B cell (primary cell): ENCODE results near the gene MYO16. TPM values are rescaled to one million over a fixed set of nuclear protein-coding genes. Genes with fewer than 3 reads are reported as not detected.

Source experiments
- ATAC-seq: fragments of 200-7000 bp; cut with Tn5 transposase; one replicate; pipeline ENCODE4 v1.10.0; 2021; ENCODE audit warnings: low read depth, mild to moderate bottlenecking, moderate number of reproducible peaks, moderate library complexity
- CTCF ChIA-PET: fragments of 350-600 bp; sonication (Branson Sonifier 250); formaldehyde crosslinking; loops from one replicate; lab custom pipeline; 2021; ENCODE audit warnings: antibody characterized with exemption, inconsistent platforms; lab: Charles Lee
- POLR2A ChIA-PET: fragments of 350-600 bp; sonication (Branson Sonifier 250); formaldehyde crosslinking; loops from one replicate; lab custom pipeline; 2021; ENCODE audit warnings: antibody characterized with exemption; lab: Charles Lee
- DNase-seq: peaks from one replicate; pipeline ENCODE4 v3.0.0; 2013
- H2AFZ ChIP-seq: 2 replicates; pipeline ENCODE4 v1.6.1; 2012; ENCODE audit warnings: mild to moderate bottlenecking, low read depth, low read length; ENCODE audit not compliant: insufficient read depth, poor library complexity, severe bottlenecking
- H3K27ac ChIP-seq, 2 donors: 1 replicate in 1 of 2; 2 replicates in 1 of 2; pipeline ENCODE4 v1.5.1; 2012 to 2013; ENCODE audit warnings: low read length in 2 of 2, mild to moderate bottlenecking in 2 of 2, moderate library complexity in 1 of 2
- H3K27me3 ChIP-seq, 4 experiments: fragments of 200-600 bp in 1 of 4; sonication (generic) in 1 of 4; replicated peaks in 1 of 4; 1 replicate in 2 of 4; 2 replicates in 2 of 4; pipeline versions ENCODE4 v1.6.1 to v1.7.0; 2013 to 2016; ENCODE audit warnings: low read length in 3 of 4, mild to moderate bottlenecking in 2 of 4, mixed read lengths in 1 of 4, moderate library complexity in 1 of 4; ENCODE audit not compliant: insufficient read depth in 4 of 4, control insufficient read depth in 3 of 4; ENCODE audit errors: control extremely low read depth in 1 of 4
- H3K36me3 ChIP-seq, 2 experiments: replicated peaks in 1 of 2; 1 replicate in 1 of 2; 2 replicates in 1 of 2; pipeline versions ENCODE4 v1.6.1 to v1.7.1; 2013; ENCODE audit warnings: low read length in 1 of 2; ENCODE audit not compliant: insufficient read depth in 2 of 2, control insufficient read depth in 1 of 2; ENCODE audit errors: control extremely low read depth in 1 of 2, extremely low read depth in 1 of 2
- H3K4me1 ChIP-seq, 2 donors: fragments of 200-600 bp in 1 of 2; sonication (generic) in 1 of 2; 1 replicate in 1 of 2; 2 replicates in 1 of 2; pipeline versions ENCODE4 v1.5.1 to v1.6.1; 2013 to 2017; ENCODE audit warnings: low read length in 2 of 2; ENCODE audit not compliant: control insufficient read depth in 2 of 2, insufficient read depth in 2 of 2
- H3K4me2 ChIP-seq: replicated peaks from 2 replicates; pipeline ENCODE3; 2012; ENCODE audit warnings: mild to moderate bottlenecking, low read depth, low read length; ENCODE audit not compliant: poor library complexity, severe bottlenecking
- H3K4me3 ChIP-seq, 5 experiments: fragments of 200-600 bp in 1 of 5; sonication (generic) in 1 of 5; 1 replicate in 3 of 5; 2 replicates in 2 of 5; pipeline versions ENCODE4 v1.5.1 to v1.7.0; 2011 to 2016; ENCODE audit warnings: low read length in 4 of 5, mild to moderate bottlenecking in 4 of 5, low read depth in 2 of 5, control low read depth in 1 of 5, moderate library complexity in 1 of 5; ENCODE audit not compliant: insufficient read depth in 1 of 5; ENCODE audit errors: control extremely low read depth in 1 of 5, extremely low read depth in 1 of 5
- H3K79me2 ChIP-seq: fragments of 200-600 bp; sonication (generic); one replicate; pipeline ENCODE4 v1.6.0; 2016; ENCODE audit warnings: low read length; ENCODE audit not compliant: control insufficient read depth, insufficient read depth
- H3K9ac ChIP-seq: fragments of 200-600 bp; sonication (generic); 2 replicates; pipeline ENCODE4 v1.6.1; 2017; ENCODE audit warnings: mild to moderate bottlenecking, low read length, moderate library complexity
- H3K9me3 ChIP-seq, 3 donors: one replicate each; pipeline versions ENCODE4 v1.6.1 to v1.7.1; 2013; ENCODE audit warnings: low read length in 2 of 3; ENCODE audit not compliant: control insufficient read depth in 2 of 3, insufficient read depth in 1 of 3; ENCODE audit errors: control extremely low read depth in 1 of 3
- H4K20me1 ChIP-seq: 2 replicates; pipeline ENCODE4 v1.6.0; 2012; ENCODE audit warnings: mild to moderate bottlenecking, low read length; ENCODE audit not compliant: insufficient read depth, control insufficient read depth, poor library complexity, severe bottlenecking
- H3K27ac Mint-ChIP-seq: one replicate; pipeline ENCODE4 v1.8.0; 2021; ENCODE audit warnings: mixed read lengths
- H3K27me3 Mint-ChIP-seq: one replicate; pipeline ENCODE4 v1.8.0; 2021; ENCODE audit warnings: mixed read lengths
- H3K4me1 Mint-ChIP-seq: one replicate; pipeline ENCODE4 v1.8.0; 2021; ENCODE audit warnings: mixed read lengths
- H3K4me3 Mint-ChIP-seq: one replicate; pipeline ENCODE4 v1.8.0; 2021; ENCODE audit warnings: mixed read lengths
- H3K9me3 Mint-ChIP-seq: one replicate; pipeline ENCODE4 v1.8.0; 2022; ENCODE audit warnings: mixed read lengths; ENCODE audit not compliant: insufficient read depth
- CTCF ChIP-seq: fragments of 200-600 bp; IDR thresholded peaks from one replicate; pipeline ENCODE4 v1.8.0; 2022; ENCODE audit warnings: antibody characterized with exemption, mild to moderate bottlenecking
- EZH2 ChIP-seq: IDR thresholded peaks from 2 replicates; pipeline ENCODE4 v1.6.1; 2012; ENCODE audit warnings: borderline replicate concordance, low read depth, mild to moderate bottlenecking, moderate library complexity, low read length; ENCODE audit not compliant: insufficient read depth, poor library complexity, severe bottlenecking
- WGBS: methylation state at CpG from one replicate; pipeline ENCODE4 v1.1.5; 2013; ENCODE audit warnings: missing lambda C conversion rate; ENCODE audit not compliant: insufficient coverage; 5-methylcytosine and 5-hydroxymethylcytosine counted together
- intact Hi-C: fragments of 100-400 bp; cut with micrococcal nuclease; formaldehyde crosslinking; loops from one replicate; pipeline ENCODE4 v1.10.0; 2022
- polyA plus RNA-seq: library from polyadenylated mRNA; depleted of rRNA; stranded (reverse); fragments of >200 nt; gene quantifications from 2 replicates; pipeline ENCODE4 v1.2.3, GENCODE V29; 2012
- total RNA-seq, 2 donors: library from RNA; stranded (reverse); fragments of 120-200 nt in 1 of 2; gene quantifications; 1 replicate in 1 of 2; 2 replicates in 1 of 2; pipeline versions ENCODE4 v1.2.3 to v1.2.4, GENCODE V29; 2013 to 2022

MYO16 gene
- total and polyA plus RNA-seq, 2 donors (not counting 1 experiment from before 2014, with no cell fraction given) = not detected

DNA sequence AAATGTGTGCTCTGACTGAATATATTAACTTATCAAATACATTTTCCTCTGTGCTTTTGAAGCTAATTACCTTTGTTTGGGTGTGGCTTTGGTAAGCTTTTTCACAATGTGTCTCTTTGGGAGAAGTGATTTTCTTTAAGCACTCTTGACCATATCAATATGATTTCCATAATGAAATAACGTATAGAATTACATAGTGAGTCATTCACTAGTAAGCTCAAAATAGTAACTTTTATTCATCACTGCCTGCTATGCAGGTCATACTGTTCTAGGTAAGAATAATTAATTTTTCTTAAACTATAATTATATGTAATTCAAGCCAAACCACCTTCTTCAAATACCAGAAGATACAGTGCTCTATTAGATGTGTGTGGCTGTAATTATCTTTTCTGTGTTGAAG is 480.7 kb downstream of the MYO16 start:
- Histone ChIP-seq H3K4me2 (no peak overlapping the region), H3K9me3 (no peaks in the 10 kb centered on the region), H3K79me2 (no peaks in the 10 kb centered on the region), H3K36me3 (no peaks in the 10 kb centered on the region), H3K9ac (no peak overlapping the region), H3K4me3 (no peak overlapping the region), H3K27ac (no peak overlapping the region), H4K20me1 (no peaks in the 10 kb centered on the region), H2AFZ (no peak overlapping the region), H3K4me1 (no peaks in the 10 kb centered on the region), H3K27me3 (peaks cover 0 to 4% (median 0%) of the 10 kb centered on the region in 4 experiments)
- CTCF ChIA-PET = no interaction called here
- POLR2A ChIA-PET = no interaction called here
- no peaks in the 10 kb centered on the region for H3K9me3 Mint-ChIP-seq
- ATAC-seq (no peak), DNase-seq (no peak)
- intact Hi-C loops = no loop called here
- peaks cover 25% of the 10 kb centered on the region for H3K27me3 Mint-ChIP-seq
- no peak for TF ChIP-seq CTCF
- no peak for TF ChIP-seq EZH2
- no peak overlapping the region for H3K27ac Mint-ChIP-seq
- WGBS = no CpG with 5 or more reads among the region's 1 CpG
- no peak overlapping the region for H3K4me3 Mint-ChIP-seq
- H3K4me1 Mint-ChIP-seq = peaks cover 2% of the 10 kb centered on the region

GRCh38 chr13:109111141-109111540 is 481.7 kb downstream of the MYO16 start:
- H2AFZ ChIP-seq = no peak overlapping the region
- Mint-ChIP-seq H3K27me3 (peaks cover 21% of the 10 kb centered on the region), H3K4me3 (no peak overlapping the region), H3K4me1 (peaks cover 2% of the 10 kb centered on the region), H3K9me3 (no peaks in the 10 kb centered on the region), H3K27ac (no peak overlapping the region)
- peaks cover 0 to 5% (median 0%) of the 10 kb centered on the region in 4 experiments for H3K27me3 ChIP-seq
- ChIA-PET CTCF (no interaction called here), POLR2A (no interaction called here)
- WGBS = no CpG with 5 or more reads among the region's 1 CpG
- no peak overlapping the region for H3K4me2 ChIP-seq
- intact Hi-C loops = no loop called here
- H3K9ac ChIP-seq = no peak overlapping the region
- no peak overlapping the region for H3K4me3 ChIP-seq
- H4K20me1 ChIP-seq = no peaks in the 10 kb centered on the region
- no peaks in the 10 kb centered on the region for H3K4me1 ChIP-seq
- H3K36me3 ChIP-seq = no peaks in the 10 kb centered on the region
- H3K9me3 ChIP-seq = no peaks in the 10 kb centered on the region
- H3K79me2 ChIP-seq = no peaks in the 10 kb centered on the region
- no peak for DNase-seq
- no peak for ATAC-seq
- no peak overlapping the region for H3K27ac ChIP-seq
- TF ChIP-seq CTCF = no peak
- TF ChIP-seq EZH2 = no peak
